Stimulated activated naive CD8-positive, alpha-beta T cell treated with anti-CD3 and anti-CD28 coated beads, Interleukin-15, Interleukin-2, amounts not matched to agents 100 ng/mL and 50 ng/mL, for 24 hours (primary cell): ENCODE data around the gene IGFN1.
"Not testable (repeated sequence)": the region's sequence is repeated elsewhere in the genome, so short reads cannot be mapped to it uniquely, and the experiment has no call there.

Source experiments
- H3K27ac Mint-ChIP-seq: one replicate; pipeline ENCODE4 v1.8.0; 2021; ENCODE audit warnings: mild to moderate bottlenecking, mixed read lengths
- H3K27me3 Mint-ChIP-seq: one replicate; pipeline ENCODE4 v1.8.0; 2021; ENCODE audit warnings: mixed read lengths
- H3K36me3 Mint-ChIP-seq: one replicate; pipeline ENCODE4 v1.8.0; 2021; ENCODE audit warnings: low read depth, mixed read lengths
- H3K4me1 Mint-ChIP-seq: one replicate; pipeline ENCODE4 v1.8.0; 2021; ENCODE audit warnings: low read depth, mixed read lengths
- H3K4me3 Mint-ChIP-seq: one replicate; pipeline ENCODE4 v1.8.0; 2021; ENCODE audit warnings: mild to moderate bottlenecking, mixed read lengths
- H3K9me3 Mint-ChIP-seq: one replicate; pipeline ENCODE4 v1.8.0; 2021; ENCODE audit warnings: mixed read lengths

The IGFN1 gene

GRCh38 chr1:201252944-201253371 lies 62.3 kb downstream of the IGFN1 start:
- Mint-ChIP-seq H3K36me3 (no peaks in the 10 kb centered on the region), H3K27me3 (no peaks in the 10 kb centered on the region), H3K9me3 (no peaks in the 10 kb centered on the region), H3K27ac (no peak overlapping the region), H3K4me3 (no peak overlapping the region), H3K4me1 (no peaks in the 10 kb centered on the region)

- no peaks in the 10 kb centered on the region for H3K9me3 Mint-ChIP-seq
- no peak overlapping the region for H3K27ac Mint-ChIP-seq
- H3K4me3 Mint-ChIP-seq = no peak overlapping the region
- no peaks in the 10 kb centered on the region for H3K27me3 Mint-ChIP-seq
- H3K36me3 Mint-ChIP-seq = no peaks in the 10 kb centered on the region
- no peaks in the 10 kb centered on the region for H3K4me1 Mint-ChIP-seq
These were observed 62.8 kb downstream of the IGFN1 start for GRCh38 chr1:201253411-201253810.

- H3K4me3 Mint-ChIP-seq = no peak overlapping the region
- no peak overlapping the region for H3K27ac Mint-ChIP-seq
- H3K4me1 Mint-ChIP-seq = no peaks in the 10 kb centered on the region
- H3K27me3 Mint-ChIP-seq = no peaks in the 10 kb centered on the region
- H3K9me3 Mint-ChIP-seq = no peaks in the 10 kb centered on the region
- H3K36me3 Mint-ChIP-seq = no peaks in the 10 kb centered on the region
These were observed 63.4 kb downstream of the IGFN1 start for GRCh38 chr1:201253906-201254624.

- H3K9me3 Mint-ChIP-seq = no peaks in the 10 kb centered on the region
- H3K4me1 Mint-ChIP-seq = no peaks in the 10 kb centered on the region
- no peak overlapping the region for H3K27ac Mint-ChIP-seq
- no peak overlapping the region for H3K4me3 Mint-ChIP-seq
- H3K27me3 Mint-ChIP-seq = no peaks in the 10 kb centered on the region
- H3K36me3 Mint-ChIP-seq = no peaks in the 10 kb centered on the region
These were observed 64.2 kb downstream of the IGFN1 start for GRCh38 chr1:201254625-201255478.

GRCh38 chr1:201255479-201256362 lies 65.1 kb downstream of the IGFN1 start:
- no peak overlapping the region for H3K4me3 Mint-ChIP-seq
- H3K27me3 Mint-ChIP-seq = peaks cover 5% of the 10 kb centered on the region
- H3K4me1 Mint-ChIP-seq = no peaks in the 10 kb centered on the region
- no peak overlapping the region for H3K27ac Mint-ChIP-seq
- no peaks in the 10 kb centered on the region for H3K36me3 Mint-ChIP-seq
- no peaks in the 10 kb centered on the region for H3K9me3 Mint-ChIP-seq

- not testable (repeated sequence) for H3K27ac Mint-ChIP-seq, H3K4me1 Mint-ChIP-seq, H3K9me3 Mint-ChIP-seq, H3K36me3 Mint-ChIP-seq, H3K4me3 Mint-ChIP-seq, H3K27me3 Mint-ChIP-seq
These were observed 67.5 kb downstream of the IGFN1 start for GRCh38 chr1:201258132-201258531.

- Mint-ChIP-seq H3K36me3 (no peaks in the 10 kb centered on the region), H3K27ac (no peak overlapping the region), H3K4me1 (no peaks in the 10 kb centered on the region), H3K4me3 (no peak overlapping the region), H3K27me3 (peaks cover 6% of the 10 kb centered on the region), H3K9me3 (no peaks in the 10 kb centered on the region)
These were observed 68.2 kb downstream of the IGFN1 start for GRCh38 chr1:201258763-201259230.

GRCh38 chr1:201259476-201260235 lies 69.0 kb downstream of the IGFN1 start:
- no peaks in the 10 kb centered on the region for H3K36me3 Mint-ChIP-seq
- H3K4me1 Mint-ChIP-seq = no peaks in the 10 kb centered on the region
- no peak overlapping the region for H3K27ac Mint-ChIP-seq
- H3K9me3 Mint-ChIP-seq = no peaks in the 10 kb centered on the region
- no peak overlapping the region for H3K4me3 Mint-ChIP-seq
- H3K27me3 Mint-ChIP-seq = peaks cover 6% of the 10 kb centered on the region

- Mint-ChIP-seq H3K27me3 (peaks cover 6% of the 10 kb centered on the region), H3K4me3 (no peak overlapping the region), H3K36me3 (no peaks in the 10 kb centered on the region), H3K4me1 (no peaks in the 10 kb centered on the region), H3K9me3 (no peaks in the 10 kb centered on the region), H3K27ac (no peak overlapping the region)
These were observed 69.6 kb downstream of the IGFN1 start for GRCh38 chr1:201260236-201260590.

GRCh38 chr1:201260648-201261311 lies 70.2 kb downstream of the IGFN1 start:
- peaks cover 6% of the 10 kb centered on the region for H3K27me3 Mint-ChIP-seq
- H3K27ac Mint-ChIP-seq = no peak overlapping the region
- no peaks in the 10 kb centered on the region for H3K9me3 Mint-ChIP-seq
- H3K4me1 Mint-ChIP-seq = no peaks in the 10 kb centered on the region
- no peak overlapping the region for H3K4me3 Mint-ChIP-seq
- no peaks in the 10 kb centered on the region for H3K36me3 Mint-ChIP-seq

- H3K36me3 Mint-ChIP-seq = no peaks in the 10 kb centered on the region
- H3K27ac Mint-ChIP-seq = no peak overlapping the region
- H3K9me3 Mint-ChIP-seq = no peaks in the 10 kb centered on the region
- no peaks in the 10 kb centered on the region for H3K4me1 Mint-ChIP-seq
- H3K4me3 Mint-ChIP-seq = no peak overlapping the region
- H3K27me3 Mint-ChIP-seq = peaks cover 14% of the 10 kb centered on the region
These were observed 71.3 kb downstream of the IGFN1 start for GRCh38 chr1:201261771-201262547.

- no peaks in the 10 kb centered on the region for H3K9me3 Mint-ChIP-seq
- H3K4me3 Mint-ChIP-seq = no peak overlapping the region
- peaks cover 22% of the 10 kb centered on the region for H3K27me3 Mint-ChIP-seq
- no peaks in the 10 kb centered on the region for H3K36me3 Mint-ChIP-seq
- no peak overlapping the region for H3K27ac Mint-ChIP-seq
- H3K4me1 Mint-ChIP-seq = no peaks in the 10 kb centered on the region
These were observed 72.5 kb downstream of the IGFN1 start for GRCh38 chr1:201262963-201263608.

GRCh38 chr1:201264072-201264471 lies 73.4 kb downstream of the IGFN1 start:
- Mint-ChIP-seq H3K27me3 (peaks cover 26% of the 10 kb centered on the region), H3K4me3 (no peak overlapping the region), H3K27ac (no peak overlapping the region), H3K4me1 (no peaks in the 10 kb centered on the region), H3K36me3 (no peaks in the 10 kb centered on the region), H3K9me3 (no peaks in the 10 kb centered on the region)
